GM12892 (cell line): ENCODE results near the gene SYCP3.
"Not testable (repeated sequence)": the region's sequence is repeated elsewhere in the genome, so short reads cannot be mapped to it uniquely, and the experiment has no call there.

ENCODE experiments used
- DNase-seq: peaks from one replicate; pipeline ENCODE4 v3.0.0; 2011; ENCODE audit not compliant: insufficient read length
- FAIRE-seq: peaks from 2 replicates; lab custom pipeline; 2011; peaks lifted over from hg19 to GRCh38; lab: Jason Lieb, UNC
- POLR2A ChIP-seq: IDR thresholded peaks from 2 replicates; pipeline ENCODE4 v1.6.1; 2011; ENCODE audit warnings: low read depth, low read length, control low read depth
- POLR2AphosphoS5 ChIP-seq: IDR thresholded peaks from 2 replicates; pipeline ENCODE4 v1.6.1; 2011; ENCODE audit warnings: low read depth, low read length, control low read depth
- TAF1 ChIP-seq: IDR thresholded peaks from 2 replicates; pipeline ENCODE4 v1.6.1; 2011; ENCODE audit warnings: low read depth, mild to moderate bottlenecking, control low read depth, low read length, borderline replicate concordance

SYCP3 gene

DNA sequence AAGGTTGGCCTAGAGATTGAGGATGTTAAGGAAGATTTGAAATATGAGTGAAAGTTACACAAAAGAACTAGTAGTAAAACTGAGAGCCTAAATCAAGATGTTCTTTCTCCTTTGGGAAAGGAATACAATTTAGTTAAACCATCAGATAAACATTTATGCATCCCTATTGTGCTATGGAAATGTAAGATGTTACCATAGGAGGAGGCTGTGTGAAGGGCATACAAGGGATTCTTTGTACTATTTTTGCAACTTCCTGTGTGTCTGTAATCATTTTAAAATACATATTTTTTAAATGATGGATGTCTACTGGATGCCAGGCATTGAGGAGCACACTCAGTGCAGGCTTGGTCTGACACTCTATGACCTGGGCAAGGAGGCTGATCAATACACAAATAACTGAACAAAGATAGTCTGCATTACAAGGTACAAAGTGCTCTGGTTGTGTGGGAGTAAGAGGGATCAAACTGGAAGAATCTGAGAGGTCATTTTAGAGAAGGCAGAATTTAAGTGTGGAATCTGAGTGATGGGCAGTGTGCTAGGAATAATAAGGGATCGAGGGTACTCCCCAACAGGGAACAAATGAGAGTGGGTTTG lies 47.7 kb downstream of the SYCP3 start:
- TF ChIP-seq POLR2A (no peak), POLR2AphosphoS5 (no peak), TAF1 (no peak)
- FAIRE-seq, result no peak
- no peak for DNase-seq

- no peak for FAIRE-seq
- no peak for DNase-seq
- no peak for TF ChIP-seq POLR2A
- no peak for TF ChIP-seq POLR2AphosphoS5
- TF ChIP-seq TAF1, result no peak
Measured at GRCh38 chr12:101690544-101691098, 48.6 kb downstream of the SYCP3 start.

DNA sequence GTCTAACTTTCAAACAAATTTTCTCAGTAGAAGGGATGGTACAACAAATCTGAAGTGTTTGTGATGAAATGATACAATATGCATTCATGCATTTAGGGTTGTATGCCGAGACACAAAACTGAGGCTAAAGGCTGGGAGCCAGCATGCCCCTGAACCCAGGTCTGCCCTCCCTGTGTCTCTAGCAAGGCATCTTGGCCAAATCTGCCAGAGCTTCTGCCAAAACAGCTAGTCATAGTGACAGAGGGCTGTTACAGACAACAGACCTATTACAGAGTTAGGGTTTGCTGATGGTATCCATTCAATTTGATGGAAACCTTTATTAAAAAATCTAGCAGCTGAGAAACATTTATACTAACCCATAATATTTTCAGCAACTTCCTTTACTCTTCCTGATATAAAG lies 53.1 kb downstream of the SYCP3 start:
- DNase-seq (no peak), FAIRE-seq (no peak)
- TF ChIP-seq POLR2AphosphoS5 (no peak), POLR2A (no peak), TAF1 (no peak)

DNA sequence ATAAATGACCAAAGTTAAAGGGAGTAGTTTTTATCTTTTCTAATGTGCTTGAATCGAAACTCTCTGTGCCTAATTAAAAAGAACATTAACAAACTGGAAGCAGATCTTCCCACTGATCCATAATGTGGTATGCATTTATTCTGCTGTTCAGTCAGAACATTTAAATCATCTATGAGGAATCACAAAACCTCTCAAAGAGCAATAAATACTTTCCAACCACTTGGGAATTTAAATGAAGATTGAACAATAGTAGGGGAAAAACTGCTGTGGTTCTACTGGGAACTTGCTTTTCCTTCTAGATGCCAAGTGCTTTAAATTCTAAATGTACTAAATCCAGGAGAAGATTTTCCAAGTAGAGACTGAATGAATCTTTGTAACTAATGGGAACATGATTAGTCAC lies 54.2 kb downstream of the SYCP3 start:
- FAIRE-seq, result no peak
- TF ChIP-seq TAF1 (no peak), POLR2A (no peak), POLR2AphosphoS5 (no peak)
- DNase-seq, result no peak

DNA sequence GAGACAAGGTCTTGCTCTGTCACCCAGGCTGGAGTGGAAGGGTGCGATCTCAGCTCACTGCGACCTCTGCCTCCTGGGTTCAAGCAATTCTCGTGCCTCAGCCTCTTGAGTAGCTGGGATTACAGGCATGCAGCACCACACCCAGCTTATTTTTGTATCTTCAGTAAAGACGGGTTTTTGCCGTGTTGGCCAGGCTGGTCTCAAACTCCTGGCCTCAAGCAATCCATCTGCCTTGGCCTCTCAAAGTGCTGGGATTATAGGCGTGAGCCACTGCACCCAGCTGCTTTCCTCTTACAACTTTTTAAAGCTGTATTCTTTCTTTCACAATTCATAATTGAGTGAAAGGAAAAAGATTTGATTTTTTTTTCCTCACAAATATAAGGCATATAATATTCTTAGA lies 57.6 kb downstream of the SYCP3 start:
- FAIRE-seq, DNase-seq: not testable (repeated sequence)

GRCh38 chr12:101680647-101681046 lies 58.6 kb downstream of the SYCP3 start:
- FAIRE-seq (no peak), DNase-seq (no peak)
- no peak for TF ChIP-seq POLR2AphosphoS5
- no peak for TF ChIP-seq POLR2A
- no peak for TF ChIP-seq TAF1

DNA sequence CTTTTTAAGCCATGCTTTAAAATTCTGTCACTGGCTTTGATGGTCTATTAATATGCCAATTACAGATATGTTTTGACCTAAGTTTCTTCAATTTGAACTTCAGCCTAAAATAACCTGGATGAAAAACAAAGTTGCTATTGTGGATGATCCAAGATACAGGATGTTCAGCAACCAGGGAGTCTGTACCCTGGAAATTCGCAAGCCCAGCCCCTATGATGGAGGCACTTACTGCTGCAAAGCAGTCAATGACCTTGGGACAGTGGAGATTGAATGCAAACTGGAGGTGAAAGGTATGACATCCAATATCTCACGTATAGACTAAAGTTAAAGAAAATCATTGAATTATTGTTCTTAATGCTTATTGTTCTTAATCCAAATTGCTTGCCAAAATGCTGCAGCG lies 59.0 kb downstream of the SYCP3 start:
- no peak for FAIRE-seq

More for the DNA sequence above, 59.0 kb downstream of the SYCP3 start:
- no peak for TF ChIP-seq POLR2AphosphoS5
- TF ChIP-seq TAF1, result no peak
- TF ChIP-seq POLR2A, result no peak
- no peak for DNase-seq
